LHCN-M2 (cell line): Measurements from ENCODE around the gene NRK. TPM values are rescaled to one million over a fixed set of nuclear protein-coding genes. Genes with fewer than 3 reads are reported as not detected.
A peak's percentile ranks its signal among the peaks of the same experiment; 100 is the strongest.
"Not testable (repeated sequence)": the region's sequence is repeated elsewhere in the genome, so short reads cannot be mapped to it uniquely, and the experiment has no call there.

ENCODE experiments used
- DNase-seq: peaks from one replicate; pipeline ENCODE4 v3.0.0-alpha.2; 2012; ENCODE audit warnings: low read depth
- total RNA-seq: library from RNA; depleted of rRNA; stranded (reverse); fragments of >200 nt; gene quantifications from 2 replicates; pipeline ENCODE4 v1.2.3, GENCODE V29; 2014; rRNA removed

Gene NRK
- total RNA-seq, 1 experiment from 2014 or later, result not detected

GRCh38 chrX:105882581-105883275 is 60.4 kb downstream of the NRK start:
- DNase-seq, result peak; percentile 1

- no peak for DNase-seq
These were observed 72.4 kb downstream of the NRK start for GRCh38 chrX:105894721-105895120.

- no peak for DNase-seq
These were observed 87.2 kb downstream of the NRK start for GRCh38 chrX:105909576-105909975.

- DNase-seq, result no peak
These were observed 88.3 kb downstream of the NRK start for GRCh38 chrX:105910563-105911105.

- DNase-seq, result no peak
These were observed 122.9 kb downstream of the NRK start for GRCh38 chrX:105945266-105945665.

- no peak for DNase-seq
These were observed 147.1 kb downstream of the NRK start for GRCh38 chrX:105969487-105969886.

- no peak for DNase-seq
These were observed 150.5 kb downstream of the NRK start for GRCh38 chrX:105972690-105973386.

GRCh38 chrX:105973387-105973739 is 151.0 kb downstream of the NRK start:
- no peak for DNase-seq

GRCh38 chrX:105975382-105975781 is 153.0 kb downstream of the NRK start:
- peak; percentile 1 for DNase-seq

- no peak for DNase-seq
These were observed 159.6 kb downstream of the NRK start for GRCh38 chrX:105981772-105982485.

- DNase-seq, result not testable (repeated sequence)
These were observed 166.1 kb downstream of the NRK start for GRCh38 chrX:105988487-105988886.

- DNase-seq, result no peak
These were observed 177.0 kb downstream of the NRK start for GRCh38 chrX:105999294-105999693.

- DNase-seq, result no peak
These were observed 177.9 kb downstream of the NRK start for GRCh38 chrX:106000203-106000602.

GRCh38 chrX:106000609-106001008 is 178.3 kb downstream of the NRK start:
- DNase-seq, result not testable (repeated sequence)

- no peak for DNase-seq
These were observed 183.3 kb downstream of the NRK start for GRCh38 chrX:106005684-106006083.

GRCh38 chrX:106007815-106008214 is 185.5 kb downstream of the NRK start:
- no peak for DNase-seq

Other genes starting within 250 kb of the NRK start
- not detected in 2 replicates for gene SERPINA7, start 216.2 kb downstream of the NRK start, total RNA-seq